ENCODE measurements around the gene RAB42.

- TF ChIP-seq CTCF (conservative IDR thresholded peaks at IDR 0.05; ENCODE audit: low read depth, low read length) (no peak), EZH2 (IDR thresholded peaks at IDR 0.05; ENCODE audit: borderline replicate concordance, low read depth, low read length, poor library complexity, severe bottlenecking) (no peak)
Observed at GRCh38 chr1:28551381-28551780, 40.7 kb upstream of the RAB42 start.
